Measurements from ENCODE around the gene CLDND1. TPM values are rescaled to one million over a fixed set of nuclear protein-coding genes. Genes with fewer than 3 reads are reported as not detected.

Gene CLDND1
- total RNA-seq, 1 experiment from 2014 or later, result 77.3 TPM

GRCh38 chr3:98551754-98552153, 29.1 kb upstream of the CLDND1 start:
- in situ Hi-C loops (cut with HindIII; ENCODE audit: low pct_unique_long_range_greater_than_20kb, low sequenced_read_pairs) (no loop called here), intact Hi-C loops (cut with micrococcal nuclease; ENCODE audit: unreplicated experiment) (no loop called here)
- no peaks in the 10 kb centered on the region for H3K4me1 ChIP-seq (ENCODE audit: control insufficient read depth, insufficient read depth, low read length)
- ATAC-seq, result no peak
- H3K4me3 ChIP-seq (ENCODE audit: low read depth in 2 of 2, low read length in 2 of 2), result no peak overlapping the region
- TF ChIP-seq SIN3A (IDR thresholded peaks at IDR 0.05; ENCODE audit: borderline replicate concordance, insufficient read depth, low read depth, low read length) (no peak), CTCF (IDR thresholded peaks at IDR 0.05) (no peak), TCF7L2 (IDR thresholded peaks at IDR 0.05; ENCODE audit: low read depth, low read length) (no peak), POLR2AphosphoS5 (IDR thresholded peaks at IDR 0.05; ENCODE audit: low read depth, low read length) (no peak), REST (IDR thresholded peaks at IDR 0.05; ENCODE audit: insufficient read depth in 1 of 2, low read depth in 2 of 2, low read length in 1 of 2) (no peak)
- H3K27me3 ChIP-seq (ENCODE audit: control insufficient read depth, insufficient read depth, low read length), result peaks cover 20% of the 10 kb centered on the region
- H3K36me3 ChIP-seq (ENCODE audit: control insufficient read depth, insufficient read depth, low read length), result no peaks in the 10 kb centered on the region
- no peaks in the 10 kb centered on the region for H3K9me3 ChIP-seq (ENCODE audit: control insufficient read depth, insufficient read depth, low read depth, low read length)
- BruUV-seq (replicated peaks), result no TSS peak
- no peak overlapping the region for H3K27ac ChIP-seq (ENCODE audit: low read length)
- no peak for DNase-seq (ENCODE audit: low read depth, low spot score)
- CTCF ChIA-PET, result no interaction called here
- POLR2A ChIA-PET, result no interaction called here

GRCh38 chr3:98551236-98551635, 28.5 kb upstream of the CLDND1 start:
- in situ Hi-C loops (cut with HindIII; ENCODE audit: low pct_unique_long_range_greater_than_20kb, low sequenced_read_pairs) (no loop called here), intact Hi-C loops (cut with micrococcal nuclease; ENCODE audit: unreplicated experiment) (no loop called here)
- no peak for ATAC-seq
- Histone ChIP-seq H3K4me3 (ENCODE audit: low read depth in 2 of 2, low read length in 2 of 2) (no peak overlapping the region), H3K9me3 (ENCODE audit: control insufficient read depth, insufficient read depth, low read depth, low read length) (no peaks in the 10 kb centered on the region), H3K4me1 (ENCODE audit: control insufficient read depth, insufficient read depth, low read length) (no peaks in the 10 kb centered on the region), H3K27ac (ENCODE audit: low read length) (no peak overlapping the region), H3K36me3 (ENCODE audit: control insufficient read depth, insufficient read depth, low read length) (no peaks in the 10 kb centered on the region), H3K27me3 (ENCODE audit: control insufficient read depth, insufficient read depth, low read length) (peaks cover 22% of the 10 kb centered on the region)
- no peak for DNase-seq (ENCODE audit: low read depth, low spot score)
- TF ChIP-seq REST (IDR thresholded peaks at IDR 0.05; ENCODE audit: insufficient read depth in 1 of 2, low read depth in 2 of 2, low read length in 1 of 2) (no peak), CTCF (IDR thresholded peaks at IDR 0.05) (no peak)
- no TSS peak for BruUV-seq (replicated peaks)
- POLR2A ChIA-PET, result no interaction called here
- CTCF ChIA-PET, result no interaction called here

Data from Panc1 (cell line).